Medulla oblongata (tissue), 1 donor: ENCODE measurements around the gene KRT81.

ENCODE experiments used
- DNase-seq: peaks from one replicate; pipeline ENCODE4 v3.0.0-alpha.2; 2015; ENCODE audit errors: extremely low spot score

Gene KRT81

GRCh38 chr12:52291267-52291935 is at the start of gene KRT81:
Gene KRT81 (minus strand): TSS chr12:52291534. CDS start chr12:52291465, 69 bp downstream.
- no peak for DNase-seq

DNA sequence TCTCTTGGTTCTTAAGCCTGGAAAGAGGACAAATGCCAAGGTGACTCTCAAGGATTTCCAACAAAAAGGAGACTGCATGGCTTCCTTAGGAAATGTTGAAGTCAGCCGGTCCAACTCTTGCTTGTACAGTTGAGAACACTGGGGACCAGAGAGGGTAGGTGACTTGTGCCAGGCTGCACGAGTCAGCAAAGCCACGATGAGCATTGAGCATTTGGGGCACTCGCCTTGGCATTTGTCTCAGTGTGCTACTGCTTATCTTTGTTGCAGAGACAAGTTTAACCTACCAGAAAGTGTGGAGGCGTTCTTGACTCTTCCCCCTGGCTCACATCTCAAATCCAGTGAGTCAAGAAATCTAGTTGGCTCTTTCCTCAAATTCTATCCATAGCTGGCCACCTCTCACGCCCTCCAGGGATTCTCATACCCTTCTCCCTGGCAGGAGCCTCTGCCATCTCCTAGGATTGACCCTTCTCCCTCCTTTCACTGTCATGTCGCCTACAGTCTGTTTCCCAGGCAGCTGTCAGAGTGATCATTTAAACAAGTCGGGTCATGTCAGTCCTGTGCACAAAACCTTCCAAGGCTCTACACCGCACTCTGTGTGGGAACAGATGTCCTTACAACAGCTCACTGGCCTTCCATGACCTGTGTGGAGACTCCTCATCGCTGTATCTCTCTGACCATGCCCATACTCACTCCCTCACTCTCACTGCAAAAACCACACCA is 47.1 kb upstream of the KRT81 start:
- DNase-seq: no peak

DNA sequence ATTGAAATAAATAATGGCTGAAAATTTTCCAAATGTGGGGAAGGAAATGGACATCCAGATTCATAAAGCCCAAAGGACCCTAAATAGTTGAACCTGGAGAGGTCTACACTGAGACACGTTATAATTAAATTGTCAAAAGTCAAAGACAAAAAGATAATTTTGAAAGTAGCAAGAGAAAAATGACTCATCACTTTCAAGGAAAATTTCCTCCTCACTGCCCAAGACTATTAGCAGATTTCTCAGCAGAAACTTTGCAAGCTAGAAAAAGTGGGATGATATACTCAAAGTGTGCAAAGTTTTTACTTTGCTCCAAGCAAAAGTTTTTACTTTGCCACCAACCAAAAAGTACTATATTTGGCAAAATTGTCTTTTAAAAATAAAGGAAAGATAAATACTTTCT is 45.7 kb upstream of the KRT81 start:
- DNase-seq: no peak

DNA sequence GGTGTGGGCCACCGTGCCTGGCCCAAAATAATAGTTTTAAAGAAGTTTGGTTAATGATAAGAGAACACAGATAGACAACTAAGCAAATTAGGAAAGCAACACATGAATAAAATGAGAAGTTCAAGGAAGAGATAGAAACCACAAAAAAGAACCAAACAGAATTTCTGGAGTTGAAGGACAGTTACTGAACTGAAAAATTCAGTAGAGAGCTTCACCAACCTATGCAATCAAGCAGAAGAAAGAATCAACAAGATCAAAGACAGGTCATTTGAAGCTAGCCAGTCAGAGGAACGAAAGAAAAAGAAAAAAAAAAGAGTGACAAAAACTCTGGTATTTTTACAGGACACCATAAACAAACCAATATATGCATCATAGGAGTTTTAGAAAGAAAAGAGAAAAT is 45.3 kb upstream of the KRT81 start:
- DNase-seq: no peak

GRCh38 chr12:52335598-52336262 is 44.4 kb upstream of the KRT81 start:
- DNase-seq: no peak

DNA sequence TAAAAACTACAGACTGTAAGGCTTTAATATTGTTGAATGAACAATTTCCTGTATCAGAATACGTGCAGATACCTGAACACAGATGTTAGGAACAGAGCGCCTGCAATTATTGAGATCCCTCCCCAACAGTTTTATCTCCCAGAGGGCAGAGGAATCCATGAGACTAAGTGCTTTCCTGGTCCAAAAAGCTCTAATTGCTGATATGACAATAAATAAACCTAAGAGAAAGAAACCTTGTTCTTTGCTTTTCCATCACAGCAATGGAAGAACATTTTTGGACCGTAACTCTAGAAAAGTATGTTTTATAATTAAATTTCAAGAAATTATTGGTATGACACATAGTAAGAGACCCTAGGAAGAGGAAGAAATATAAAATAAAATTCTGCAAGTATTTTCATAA is 42.9 kb upstream of the KRT81 start:
- no peak for DNase-seq

DNA sequence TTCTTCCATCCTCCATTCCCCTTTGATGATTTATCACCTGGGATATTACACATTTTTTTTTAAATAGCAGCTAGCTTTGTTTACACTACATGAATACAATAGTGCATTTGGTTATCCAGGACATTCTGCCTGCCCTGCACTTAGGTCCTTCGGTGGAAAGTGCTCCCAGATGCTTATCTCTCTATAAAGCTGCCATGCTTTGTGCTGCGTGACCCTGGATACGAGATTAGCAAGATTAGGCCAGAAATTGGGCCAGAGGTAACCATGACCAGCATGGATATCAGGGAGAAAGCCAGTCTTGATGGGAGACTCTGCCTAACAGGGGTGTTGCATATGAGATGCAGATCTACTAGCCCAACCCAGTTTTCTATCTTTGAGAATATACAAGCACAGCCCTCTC is 42.0 kb upstream of the KRT81 start:
- no peak for DNase-seq

GRCh38 chr12:52332381-52332780 is 41.0 kb upstream of the KRT81 start:
- DNase-seq: no peak

GRCh38 chr12:52331833-52332232 is 40.5 kb upstream of the KRT81 start:
- no peak for DNase-seq

- DNase-seq: no peak
Measured at GRCh38 chr12:52331039-52331438, 39.7 kb upstream of the KRT81 start.

DNA sequence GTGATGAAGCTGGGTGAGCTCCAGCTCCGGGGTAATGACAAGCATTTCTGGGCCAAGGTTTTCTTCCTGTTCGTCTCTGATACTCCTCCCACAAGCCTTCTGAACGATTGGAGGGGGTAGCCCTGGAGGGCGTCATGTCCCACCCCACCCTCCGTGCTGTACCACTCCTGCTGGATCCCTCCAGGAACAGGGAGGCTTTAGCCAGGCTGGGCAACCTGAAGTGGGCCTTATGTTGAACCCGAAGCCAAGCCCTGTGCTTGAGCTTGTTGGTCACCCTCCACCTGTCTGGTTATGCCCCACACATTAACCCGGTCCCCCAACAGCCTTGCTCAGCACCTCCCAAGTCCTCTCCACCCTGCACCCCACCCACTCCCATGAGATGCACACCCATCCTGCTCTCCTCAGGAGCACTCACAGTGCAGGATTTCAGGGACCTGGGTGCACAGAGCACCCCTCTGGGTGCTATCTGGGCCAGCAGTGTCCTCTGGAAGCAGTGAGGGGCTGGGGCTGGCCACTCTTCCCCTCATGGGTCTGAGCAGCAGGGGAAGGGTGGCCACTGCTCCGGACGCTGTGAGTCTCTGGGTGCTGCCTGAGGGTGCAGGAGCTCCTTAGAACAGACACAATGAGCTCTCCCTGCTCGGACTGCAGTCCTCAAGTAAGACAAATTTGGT is 36.6 kb upstream of the KRT81 start:
- no peak for DNase-seq

DNA sequence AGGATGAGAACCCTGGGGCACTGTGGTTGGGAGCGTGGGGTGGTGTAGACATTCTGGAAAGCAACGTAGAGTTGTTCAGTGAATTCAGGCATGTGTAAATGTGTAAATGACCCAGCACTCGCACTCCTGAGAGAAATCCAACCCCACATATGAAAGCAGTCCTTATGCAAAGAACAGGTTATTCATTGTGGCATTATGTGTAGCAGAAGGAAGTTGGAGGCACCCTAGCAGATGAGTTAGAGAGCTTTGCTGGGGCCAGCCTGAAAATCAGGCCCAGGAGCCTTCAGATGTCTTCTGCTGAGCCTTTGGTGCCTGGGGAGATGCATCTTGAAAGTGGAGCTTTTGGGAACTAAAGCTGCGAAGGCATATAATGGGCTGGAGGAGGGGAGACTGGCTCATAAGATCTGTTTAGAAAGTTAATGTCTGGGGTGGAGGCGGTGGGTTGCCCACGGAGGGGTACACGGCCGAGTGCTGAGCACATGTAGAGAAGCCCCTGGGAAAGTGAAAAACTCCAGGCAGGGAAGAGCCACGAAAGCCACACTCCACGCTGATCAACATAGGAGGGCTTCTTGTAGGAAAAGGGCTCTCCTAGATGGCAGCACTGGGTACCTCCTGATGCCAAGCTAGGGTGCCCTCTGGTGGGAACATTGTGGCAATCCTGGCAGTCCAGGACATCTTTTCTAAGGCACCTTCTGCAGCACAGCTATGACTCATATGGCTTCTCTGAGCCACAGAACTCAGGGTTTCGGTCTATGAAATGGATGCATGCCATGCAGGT is 35.9 kb upstream of the KRT81 start:
- DNase-seq: peak; percentile 89

DNA sequence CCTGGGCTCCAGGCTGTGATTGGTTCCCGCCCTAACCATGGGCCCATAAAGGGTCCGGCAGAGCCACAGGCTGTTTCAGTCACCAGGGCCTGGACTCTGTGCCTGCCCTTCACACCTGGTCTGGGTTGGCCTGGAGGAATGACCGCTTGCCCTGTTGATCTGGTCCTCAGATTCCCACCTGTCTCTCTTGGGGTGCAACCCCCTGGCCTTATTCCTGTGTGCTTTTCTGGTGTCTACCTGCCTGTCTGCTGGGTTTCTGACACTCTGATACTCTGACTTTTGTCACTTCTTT is 32.8 kb upstream of the KRT81 start:
- DNase-seq: no peak

- no peak for DNase-seq
Measured at GRCh38 chr12:52323416-52324152, 32.2 kb upstream of the KRT81 start.

- no peak for DNase-seq
Measured at GRCh38 chr12:52323001-52323400, 31.7 kb upstream of the KRT81 start.

DNA sequence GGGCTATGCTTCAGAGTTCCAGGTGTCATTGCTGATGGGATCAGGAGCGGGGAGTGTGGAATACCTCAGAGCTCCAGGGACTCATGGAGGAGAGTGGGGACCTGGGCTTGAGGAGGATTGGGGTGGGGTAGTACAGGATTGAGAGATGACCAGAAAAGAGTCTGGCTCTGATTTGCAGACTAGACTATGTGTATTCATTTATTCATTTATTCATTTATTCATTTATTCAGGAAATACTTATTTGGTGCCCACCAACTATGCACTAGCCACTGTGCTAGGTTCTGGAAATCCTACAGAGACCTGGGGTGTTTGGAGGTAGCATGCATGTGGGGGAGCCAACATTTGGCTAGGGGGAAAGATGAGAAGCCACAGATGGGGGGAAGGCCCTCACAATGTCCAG is 30.7 kb upstream of the KRT81 start:
- DNase-seq: no peak

DNA sequence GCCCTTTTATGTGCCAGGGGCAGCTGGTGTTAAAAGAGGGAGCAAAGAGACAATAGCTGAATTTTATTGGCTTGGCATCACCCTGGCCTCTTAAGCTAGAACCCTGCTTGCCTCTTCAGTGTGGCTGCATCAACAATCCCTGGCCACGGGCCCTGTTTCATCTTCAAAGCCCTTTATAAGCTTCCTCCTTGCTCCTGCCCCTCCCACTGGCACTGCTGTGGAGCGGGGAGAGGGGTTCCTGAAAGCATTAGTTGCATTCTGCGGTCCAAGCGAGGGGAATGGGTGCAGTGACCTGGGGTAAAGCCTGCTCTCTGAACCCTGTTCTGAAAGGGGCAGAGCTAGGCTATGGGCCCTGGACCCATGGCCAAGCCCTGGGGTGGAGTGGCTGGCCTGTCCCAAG is 30.1 kb upstream of the KRT81 start:
- DNase-seq: peak; percentile 72

DNA sequence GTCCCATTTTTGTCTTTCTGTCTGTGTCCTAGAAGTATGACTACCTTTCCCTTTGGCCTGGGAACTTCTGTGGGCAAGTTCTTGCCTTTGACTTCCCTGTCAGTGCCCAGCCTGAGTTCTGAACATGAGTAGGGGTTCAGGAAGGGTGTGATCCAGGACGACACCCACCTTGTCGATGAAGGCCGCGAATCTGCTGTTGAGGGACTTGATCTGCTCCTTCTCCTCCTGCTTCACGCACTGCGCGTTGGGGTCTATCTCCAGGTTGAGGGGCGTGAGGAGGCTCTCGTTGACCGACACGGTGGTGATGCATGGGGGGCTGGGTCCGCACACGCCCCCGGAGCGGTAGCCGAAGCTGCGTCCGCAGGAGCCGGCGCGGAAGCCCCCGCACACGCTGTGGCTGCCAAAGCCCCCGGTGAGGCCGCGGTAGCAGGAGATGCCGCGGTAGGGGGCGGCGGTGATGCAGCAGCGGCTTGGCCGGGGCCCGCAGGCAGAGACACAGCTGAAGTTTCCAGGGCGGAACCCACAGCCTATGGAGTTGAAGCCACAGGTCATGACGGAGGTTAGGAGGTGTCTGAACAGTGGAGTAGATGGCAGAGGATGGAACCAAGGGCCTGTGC is 29.6 kb upstream of the KRT81 start, which contains the start of gene KRT83:
TSS of gene KRT83 (minus strand) at position 615 of the 617 bp plus-strand sequence. CDS start at position 552, 63 bp downstream.
- no peak for DNase-seq

DNA sequence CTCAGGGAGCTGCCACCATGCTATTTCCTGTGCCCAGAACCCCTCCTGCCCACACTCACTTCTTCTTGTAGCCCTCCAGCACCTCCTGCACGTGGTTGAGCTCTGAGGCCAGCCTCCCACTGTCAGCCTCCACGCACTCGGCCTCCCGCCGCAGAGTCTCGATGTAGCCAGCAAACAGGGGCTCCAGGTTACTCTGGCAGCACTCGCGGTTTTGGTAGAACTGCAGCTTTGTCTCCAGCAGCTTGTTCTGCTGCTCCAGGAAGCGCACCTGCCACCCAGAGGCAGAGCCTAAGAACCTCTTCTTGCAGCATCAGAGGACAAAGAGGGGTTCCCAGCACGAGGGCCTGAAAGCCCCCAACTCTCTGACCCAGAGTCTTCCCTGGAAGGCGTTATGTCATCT is 27.8 kb upstream of the KRT81 start:
- no peak for DNase-seq

DNA sequence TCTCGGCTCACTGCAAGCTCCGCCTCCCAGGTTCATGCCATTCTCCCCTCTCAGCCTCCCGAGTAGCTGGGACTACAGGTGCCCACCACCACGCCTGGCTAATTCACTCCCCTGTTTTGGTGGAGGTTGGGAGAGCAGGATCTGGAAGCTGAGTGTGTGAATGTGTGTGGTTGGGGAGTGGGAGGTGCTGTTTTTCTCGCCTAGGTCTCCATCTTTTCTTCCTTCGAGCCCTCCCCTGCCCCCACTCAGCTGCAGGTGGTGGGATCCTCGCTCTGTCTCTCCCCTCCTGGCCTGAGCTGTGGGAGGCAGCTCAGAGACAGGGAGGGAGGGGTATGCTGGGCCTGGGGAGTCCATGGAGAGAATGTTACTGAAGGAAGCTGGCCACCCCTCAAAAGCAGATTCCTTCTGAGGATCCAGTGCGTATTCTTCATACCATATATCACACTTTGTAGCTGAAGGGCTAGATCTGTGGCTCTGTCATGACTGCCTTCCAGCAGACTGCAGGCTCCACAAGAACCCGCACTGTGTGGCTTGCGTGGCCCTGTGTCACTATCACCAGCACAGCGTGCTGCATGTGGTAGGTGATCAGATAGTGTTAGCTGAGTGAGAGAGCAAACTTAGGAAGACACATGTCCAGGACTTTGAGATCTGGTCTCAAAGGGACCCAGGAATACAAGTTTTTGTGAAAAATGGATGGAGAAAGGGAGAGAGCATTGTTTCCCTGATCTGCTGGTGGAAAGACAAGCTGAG is 27.1 kb upstream of the KRT81 start:
- no peak for DNase-seq
